ENCODE data around the gene SLC4A8.

Gene SLC4A8

GRCh38 chr12:51413791-51414190 lies 10.8 kb upstream of the SLC4A8 start:
- Histone ChIP-seq H3K4me3 (ENCODE audit: insufficient read depth in 1 of 2, low read depth in 1 of 2, low read length in 2 of 2) (no peak overlapping the region), H3K4ac (ENCODE audit: low read depth in 1 of 2, low read length in 2 of 2) (no peak overlapping the region), H2AK5ac (ENCODE audit: low read length, severe bottlenecking) (no peak overlapping the region), H3K79me1 (replicated peaks; ENCODE audit: low read length, poor library complexity, severe bottlenecking) (no peaks in the 10 kb centered on the region), H2AFZ (ENCODE audit: low read depth, low read length) (no peak overlapping the region), H4K8ac (ENCODE audit: low read length) (no peak overlapping the region), H2BK120ac (ENCODE audit: low read depth, low read length) (no peak overlapping the region), H2BK5ac (ENCODE audit: low read depth, low read length, poor library complexity, severe bottlenecking) (no peak overlapping the region), H3K14ac (ENCODE audit: low read length in 2 of 2) (no peak overlapping the region), H3K4me2 (ENCODE audit: low read length, poor library complexity, severe bottlenecking) (no peak overlapping the region), H3K9me3 (ENCODE audit: control insufficient read depth, low read length) (no peaks in the 10 kb centered on the region), H3K23ac (ENCODE audit: low read length in 2 of 2) (no peak overlapping the region), H3K9ac (ENCODE audit: low read length) (no peak overlapping the region), H3K18ac (ENCODE audit: low read depth in 1 of 2, low read length in 2 of 2) (no peak overlapping the region), H4K91ac (ENCODE audit: low read length) (no peak overlapping the region), H3K36me3 (ENCODE audit: control insufficient read depth in 1 of 2, insufficient read depth in 2 of 2, low read depth in 1 of 2, low read length in 2 of 2) (no peaks in the 10 kb centered on the region), H3K27ac (ENCODE audit: low read length, poor library complexity, severe bottlenecking) (no peak overlapping the region), H3K4me1 (ENCODE audit: control insufficient read depth, insufficient read depth, low read depth, low read length) (no peaks in the 10 kb centered on the region), H2BK15ac (ENCODE audit: low read depth, poor library complexity, severe bottlenecking) (no peak overlapping the region), H3K27me3 (ENCODE audit: control insufficient read depth in 1 of 2, insufficient read depth in 1 of 2, low read length in 2 of 2) (peaks cover 6 to 8% of the 10 kb centered on the region in 2 experiments), H2BK12ac (ENCODE audit: low read length in 2 of 2) (no peak overlapping the region)
- WGBS: 97% methylated on average over 1 of the region's 3 CpGs
- no peak for DNase-seq

GRCh38 chr12:51415931-51416330 lies 8.7 kb upstream of the SLC4A8 start:
- Histone ChIP-seq H2BK12ac (ENCODE audit: low read length in 2 of 2) (no peak overlapping the region), H3K14ac (ENCODE audit: low read length in 2 of 2) (no peak overlapping the region), H3K23ac (ENCODE audit: low read length in 2 of 2) (no peak overlapping the region), H2BK120ac (ENCODE audit: low read depth, low read length) (no peak overlapping the region), H3K9me3 (ENCODE audit: control insufficient read depth, low read length) (no peaks in the 10 kb centered on the region), H2BK15ac (ENCODE audit: low read depth, poor library complexity, severe bottlenecking) (no peak overlapping the region), H3K18ac (ENCODE audit: low read depth in 1 of 2, low read length in 2 of 2) (no peak overlapping the region), H4K91ac (ENCODE audit: low read length) (no peak overlapping the region), H2AK5ac (ENCODE audit: low read length, severe bottlenecking) (no peak overlapping the region), H3K4me2 (ENCODE audit: low read length, poor library complexity, severe bottlenecking) (no peak overlapping the region), H3K4ac (ENCODE audit: low read depth in 1 of 2, low read length in 2 of 2) (no peak overlapping the region), H3K79me1 (replicated peaks; ENCODE audit: low read length, poor library complexity, severe bottlenecking) (no peaks in the 10 kb centered on the region), H3K36me3 (ENCODE audit: control insufficient read depth in 1 of 2, insufficient read depth in 2 of 2, low read depth in 1 of 2, low read length in 2 of 2) (no peaks in the 10 kb centered on the region), H4K8ac (ENCODE audit: low read length) (no peak overlapping the region), H2AFZ (ENCODE audit: low read depth, low read length) (no peak overlapping the region), H3K4me1 (ENCODE audit: control insufficient read depth, insufficient read depth, low read depth, low read length) (no peaks in the 10 kb centered on the region), H3K9ac (ENCODE audit: low read length) (no peak overlapping the region), H3K27me3 (ENCODE audit: control insufficient read depth in 1 of 2, insufficient read depth in 1 of 2, low read length in 2 of 2) (peaks cover 10 to 19% of the 10 kb centered on the region in 2 experiments), H2BK5ac (ENCODE audit: low read depth, low read length, poor library complexity, severe bottlenecking) (no peak overlapping the region), H3K4me3 (ENCODE audit: insufficient read depth in 1 of 2, low read depth in 1 of 2, low read length in 2 of 2) (no peak overlapping the region), H3K27ac (ENCODE audit: low read length, poor library complexity, severe bottlenecking) (no peak overlapping the region)
- 100% methylated on average over 1 of the region's 1 CpG for WGBS
- no peak for DNase-seq

- H3K14ac ChIP-seq (ENCODE audit: low read length in 2 of 2): no peak overlapping the region
- no peak overlapping the region for H3K9ac ChIP-seq (ENCODE audit: low read length)
- H2BK120ac ChIP-seq (ENCODE audit: low read depth, low read length): no peak overlapping the region
- no peak for DNase-seq
- H3K18ac ChIP-seq (ENCODE audit: low read depth in 1 of 2, low read length in 2 of 2): no peak overlapping the region
- no peak overlapping the region for H2BK12ac ChIP-seq (ENCODE audit: low read length in 2 of 2)
- H3K27me3 ChIP-seq (ENCODE audit: control insufficient read depth in 1 of 2, insufficient read depth in 1 of 2, low read length in 2 of 2): peaks cover 10 to 19% of the 10 kb centered on the region in 2 experiments
- WGBS: 73% methylated on average over 4 of the region's 4 CpGs
- no peak overlapping the region for H3K23ac ChIP-seq (ENCODE audit: low read length in 2 of 2)
- H4K8ac ChIP-seq (ENCODE audit: low read length): no peak overlapping the region
- H3K4me3 ChIP-seq (ENCODE audit: insufficient read depth in 1 of 2, low read depth in 1 of 2, low read length in 2 of 2): no peak overlapping the region
- H2BK15ac ChIP-seq (ENCODE audit: low read depth, poor library complexity, severe bottlenecking): no peak overlapping the region
- H2AFZ ChIP-seq (ENCODE audit: low read depth, low read length): no peak overlapping the region
- H4K91ac ChIP-seq (ENCODE audit: low read length): no peak overlapping the region
- no peak overlapping the region for H3K27ac ChIP-seq (ENCODE audit: low read length, poor library complexity, severe bottlenecking)
- H3K79me1 ChIP-seq (replicated peaks; ENCODE audit: low read length, poor library complexity, severe bottlenecking): no peaks in the 10 kb centered on the region
- no peak overlapping the region for H3K4ac ChIP-seq (ENCODE audit: low read depth in 1 of 2, low read length in 2 of 2)
- H3K9me3 ChIP-seq (ENCODE audit: control insufficient read depth, low read length): no peaks in the 10 kb centered on the region
- H3K4me1 ChIP-seq (ENCODE audit: control insufficient read depth, insufficient read depth, low read depth, low read length): no peaks in the 10 kb centered on the region
- H3K4me2 ChIP-seq (ENCODE audit: low read length, poor library complexity, severe bottlenecking): no peak overlapping the region
- no peak overlapping the region for H2AK5ac ChIP-seq (ENCODE audit: low read length, severe bottlenecking)
- no peak overlapping the region for H2BK5ac ChIP-seq (ENCODE audit: low read depth, low read length, poor library complexity, severe bottlenecking)
- no peaks in the 10 kb centered on the region for H3K36me3 ChIP-seq (ENCODE audit: control insufficient read depth in 1 of 2, insufficient read depth in 2 of 2, low read depth in 1 of 2, low read length in 2 of 2)
Measured at GRCh38 chr12:51417826-51418225, 6.8 kb upstream of the SLC4A8 start.

GRCh38 chr12:51419425-51420193 lies 5.0 kb upstream of the SLC4A8 start:
- Histone ChIP-seq H3K4me2 (ENCODE audit: low read length, poor library complexity, severe bottlenecking) (no peak overlapping the region), H2BK12ac (ENCODE audit: low read length in 2 of 2) (no peak overlapping the region), H3K4me3 (ENCODE audit: insufficient read depth in 1 of 2, low read depth in 1 of 2, low read length in 2 of 2) (no peak overlapping the region), H3K14ac (ENCODE audit: low read length in 2 of 2) (no peak overlapping the region), H3K4me1 (ENCODE audit: control insufficient read depth, insufficient read depth, low read depth, low read length) (peaks cover 2% of the 10 kb centered on the region), H3K27ac (ENCODE audit: low read length, poor library complexity, severe bottlenecking) (no peak overlapping the region), H2BK15ac (ENCODE audit: low read depth, poor library complexity, severe bottlenecking) (no peak overlapping the region), H3K36me3 (ENCODE audit: control insufficient read depth in 1 of 2, insufficient read depth in 2 of 2, low read depth in 1 of 2, low read length in 2 of 2) (no peaks in the 10 kb centered on the region), H3K18ac (ENCODE audit: low read depth in 1 of 2, low read length in 2 of 2) (no peak overlapping the region), H3K23ac (ENCODE audit: low read length in 2 of 2) (no peak overlapping the region), H4K8ac (ENCODE audit: low read length) (no peak overlapping the region), H2AFZ (ENCODE audit: low read depth, low read length) (no peak overlapping the region), H3K9ac (ENCODE audit: low read length) (no peak overlapping the region), H2BK5ac (ENCODE audit: low read depth, low read length, poor library complexity, severe bottlenecking) (no peak overlapping the region), H4K91ac (ENCODE audit: low read length) (no peak overlapping the region), H2AK5ac (ENCODE audit: low read length, severe bottlenecking) (no peak overlapping the region), H3K9me3 (ENCODE audit: control insufficient read depth, low read length) (no peaks in the 10 kb centered on the region), H3K27me3 (ENCODE audit: control insufficient read depth in 1 of 2, insufficient read depth in 1 of 2, low read length in 2 of 2) (peaks cover 12 to 19% of the 10 kb centered on the region in 2 experiments), H3K4ac (ENCODE audit: low read depth in 1 of 2, low read length in 2 of 2) (no peak overlapping the region), H3K79me1 (replicated peaks; ENCODE audit: low read length, poor library complexity, severe bottlenecking) (no peaks in the 10 kb centered on the region), H2BK120ac (ENCODE audit: low read depth, low read length) (no peak overlapping the region)
- WGBS: 81% methylated on average over 4 of the region's 11 CpGs
- no peak for DNase-seq
